GM12864 (cell line): Measurements from ENCODE around the gene NDUFS2.
"Not testable (repeated sequence)": the region's sequence is repeated elsewhere in the genome, so short reads cannot be mapped to it uniquely, and the experiment has no call there.

Source experiments
- DNase-seq: peaks from one replicate; pipeline ENCODE4 v3.0.0-alpha.2; 2011; ENCODE audit warnings: low read depth
- H3K4me3 ChIP-seq: 2 replicates; pipeline ENCODE4 v1.5.1; 2011; ENCODE audit warnings: mild to moderate bottlenecking, low read depth, low read length, control low read depth
- TF ChIP-seq, protein P1 (sequence below): IDR thresholded peaks from 2 replicates; pipeline ENCODE4 v1.5.1; 2011; ENCODE audit warnings: low read depth, mild to moderate bottlenecking, moderate library complexity, low read length, control low read depth, inconsistent platforms; ENCODE audit errors: missing control alignments

NDUFS2 gene

DNA sequence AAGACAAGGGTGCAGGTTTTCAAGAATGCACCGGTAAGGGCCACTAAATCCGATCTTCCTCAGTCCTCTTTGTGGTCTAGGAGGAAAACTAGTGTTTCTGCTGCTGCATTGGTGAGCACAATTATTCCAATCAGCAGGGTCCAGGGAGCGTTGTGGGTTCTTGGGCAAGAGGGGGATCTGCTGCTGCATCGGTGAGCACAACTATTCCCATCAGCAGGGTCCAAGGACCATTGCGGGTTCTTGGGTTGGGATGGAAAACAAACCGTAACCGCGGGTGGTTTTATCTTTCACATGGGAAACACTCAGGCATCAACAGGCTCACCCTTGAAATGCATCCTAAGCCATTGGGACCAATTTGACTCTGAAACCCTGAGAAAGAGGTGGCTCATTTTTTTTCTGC is 49.4 kb downstream of the NDUFS2 start:
- TF ChIP-seq, protein P1, sequence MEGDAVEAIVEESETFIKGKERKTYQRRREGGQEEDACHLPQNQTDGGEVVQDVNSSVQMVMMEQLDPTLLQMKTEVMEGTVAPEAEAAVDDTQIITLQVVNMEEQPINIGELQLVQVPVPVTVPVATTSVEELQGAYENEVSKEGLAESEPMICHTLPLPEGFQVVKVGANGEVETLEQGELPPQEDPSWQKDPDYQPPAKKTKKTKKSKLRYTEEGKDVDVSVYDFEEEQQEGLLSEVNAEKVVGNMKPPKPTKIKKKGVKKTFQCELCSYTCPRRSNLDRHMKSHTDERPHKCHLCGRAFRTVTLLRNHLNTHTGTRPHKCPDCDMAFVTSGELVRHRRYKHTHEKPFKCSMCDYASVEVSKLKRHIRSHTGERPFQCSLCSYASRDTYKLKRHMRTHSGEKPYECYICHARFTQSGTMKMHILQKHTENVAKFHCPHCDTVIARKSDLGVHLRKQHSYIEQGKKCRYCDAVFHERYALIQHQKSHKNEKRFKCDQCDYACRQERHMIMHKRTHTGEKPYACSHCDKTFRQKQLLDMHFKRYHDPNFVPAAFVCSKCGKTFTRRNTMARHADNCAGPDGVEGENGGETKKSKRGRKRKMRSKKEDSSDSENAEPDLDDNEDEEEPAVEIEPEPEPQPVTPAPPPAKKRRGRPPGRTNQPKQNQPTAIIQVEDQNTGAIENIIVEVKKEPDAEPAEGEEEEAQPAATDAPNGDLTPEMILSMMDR, result no peak
- H3K4me3 ChIP-seq, result no peak overlapping the region
- DNase-seq, result no peak

DNA sequence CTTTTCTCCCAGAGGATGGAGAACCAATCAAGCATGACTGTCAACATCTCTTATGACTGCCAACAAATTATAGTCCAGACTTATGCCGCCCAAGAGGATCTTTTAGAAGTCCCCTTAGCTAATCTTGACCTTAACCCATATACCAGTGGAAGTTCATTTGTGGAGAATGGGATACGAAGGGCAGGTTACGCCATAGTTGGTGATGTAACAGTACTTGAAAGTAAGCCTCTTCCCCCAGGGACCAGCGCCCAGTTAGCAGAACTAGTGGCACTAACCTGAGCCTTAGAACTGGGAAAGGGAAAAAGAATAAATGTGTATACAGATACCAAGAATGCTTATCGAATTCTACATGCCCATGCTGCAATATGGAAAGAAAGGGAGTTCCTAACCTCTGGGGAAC is 53.1 kb downstream of the NDUFS2 start:
- not testable (repeated sequence) for DNase-seq, H3K4me3 ChIP-seq

DNA sequence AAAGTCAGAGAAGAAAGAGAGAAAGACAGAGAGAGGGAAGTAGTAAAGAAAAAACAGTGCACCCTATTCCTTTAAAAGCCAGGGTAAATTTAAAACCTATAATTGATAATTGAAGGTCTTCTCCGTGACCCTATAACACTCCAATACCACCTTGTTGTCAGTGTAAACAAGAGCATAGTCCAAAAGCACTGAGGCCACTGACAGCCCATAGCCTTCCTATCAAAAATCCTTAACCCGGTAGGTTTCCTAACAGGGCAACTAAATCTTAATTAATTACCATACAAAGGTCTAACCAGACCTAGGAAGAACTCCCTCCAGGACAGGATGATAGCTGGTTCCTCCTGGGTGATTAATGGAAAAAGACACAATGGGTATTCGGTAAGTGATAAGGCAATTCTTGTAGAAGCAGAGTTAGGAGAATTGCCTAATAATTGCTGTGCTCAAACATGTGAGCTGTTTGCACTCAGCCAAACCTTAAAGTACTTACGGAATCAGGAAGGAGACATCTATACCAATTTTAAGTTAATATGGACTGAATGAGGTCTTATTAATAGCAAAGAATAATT is 53.9 kb downstream of the NDUFS2 start:
- DNase-seq, H3K4me3 ChIP-seq: not testable (repeated sequence)

DNA sequence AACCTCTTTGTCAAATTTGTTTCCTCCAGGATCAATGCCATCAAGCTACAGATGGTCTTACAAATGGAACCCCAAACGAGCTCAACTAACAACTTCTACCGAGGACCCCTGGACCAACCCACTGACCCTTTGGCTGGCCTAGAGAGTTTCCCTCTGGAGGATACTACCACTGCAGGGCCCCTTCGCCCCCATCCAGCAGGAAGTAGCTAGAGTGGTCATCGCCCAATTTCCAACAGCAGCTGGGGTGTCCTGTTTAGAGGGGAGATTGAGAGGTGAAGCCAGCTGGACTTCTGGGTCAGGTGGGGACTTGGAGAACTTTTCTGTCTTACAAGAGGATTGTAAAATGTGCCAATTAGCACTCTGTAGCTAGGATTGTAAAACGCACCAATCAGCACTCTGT is 54.9 kb downstream of the NDUFS2 start:
- H3K4me3 ChIP-seq, DNase-seq: not testable (repeated sequence)

DNA sequence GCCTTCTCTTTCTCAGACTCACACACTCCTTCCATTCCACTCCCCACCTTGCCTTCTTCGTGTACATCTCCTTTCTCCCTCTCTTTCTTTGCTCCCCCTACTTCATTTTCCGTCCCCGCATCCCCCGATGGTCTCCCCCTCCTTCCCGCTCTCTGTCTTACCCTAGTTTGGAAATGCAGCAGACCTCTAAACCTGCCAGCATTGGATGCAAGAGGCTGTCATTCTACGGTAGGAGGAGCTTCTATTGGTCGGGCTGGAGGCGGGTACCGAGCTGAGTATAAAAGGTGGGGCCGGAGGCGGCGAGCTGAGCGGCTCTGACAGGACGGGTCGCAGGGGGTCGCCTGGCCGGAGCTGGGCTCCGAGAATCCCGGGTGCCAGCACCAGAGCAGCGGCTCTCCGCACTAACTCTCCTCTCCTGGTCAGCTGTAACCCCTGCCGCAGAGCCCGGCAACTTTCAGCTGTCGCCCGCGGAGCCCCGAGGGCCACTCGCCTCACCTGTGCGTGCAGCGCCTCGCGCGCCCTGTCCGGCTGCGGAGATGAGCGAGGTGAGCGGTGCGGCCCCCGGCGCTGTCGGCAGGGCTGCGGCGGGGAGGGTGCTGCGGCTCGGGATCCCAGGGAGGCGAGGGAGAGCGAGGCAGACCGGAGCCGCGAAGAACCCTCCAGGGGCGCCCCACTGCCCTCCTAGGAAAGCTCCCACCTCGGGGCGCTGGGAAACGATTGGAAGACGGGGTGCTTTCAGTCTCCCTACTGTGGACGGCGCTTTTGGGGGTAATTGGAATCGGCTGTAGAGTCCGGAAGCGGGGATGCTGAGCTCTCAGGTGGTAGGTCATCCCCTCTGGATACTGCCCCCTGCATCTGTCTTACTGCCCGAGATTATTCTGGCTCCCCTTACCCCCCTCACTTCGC is 56.5 kb downstream of the NDUFS2 start, which contains the start of gene PCP4L1:
TSS of gene PCP4L1 (plus strand) at position 307 of the 906 bp plus-strand sequence. CDS start at position 537, 230 bp downstream.
- DNase-seq, result no peak
- TF ChIP-seq, protein P1, result no peak
- no peak within 1 kb of the TSS; the same call in 1 of the 2 replicates for H3K4me3 ChIP-seq

DNA sequence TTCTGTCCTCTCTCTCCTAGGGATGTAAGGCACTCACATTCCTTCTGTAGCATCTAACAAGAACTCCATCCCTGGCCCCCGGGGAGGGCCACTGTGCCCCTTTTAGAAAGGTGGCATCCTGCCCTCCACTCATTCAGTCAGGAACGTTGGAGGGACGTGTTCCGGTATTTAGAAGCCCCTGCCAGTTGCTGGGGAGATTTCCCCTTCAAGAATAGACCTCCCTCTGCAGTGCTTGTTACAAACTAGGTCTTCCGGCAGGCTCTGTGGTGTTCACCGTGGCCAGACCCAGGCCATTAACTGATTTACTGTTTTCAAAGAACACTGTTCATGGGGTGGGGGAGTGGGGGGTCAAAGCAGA is 57.2 kb downstream of the NDUFS2 start:
- H3K4me3 ChIP-seq, result no peak overlapping the region
- TF ChIP-seq, protein P1, result no peak
- no peak for DNase-seq

DNA sequence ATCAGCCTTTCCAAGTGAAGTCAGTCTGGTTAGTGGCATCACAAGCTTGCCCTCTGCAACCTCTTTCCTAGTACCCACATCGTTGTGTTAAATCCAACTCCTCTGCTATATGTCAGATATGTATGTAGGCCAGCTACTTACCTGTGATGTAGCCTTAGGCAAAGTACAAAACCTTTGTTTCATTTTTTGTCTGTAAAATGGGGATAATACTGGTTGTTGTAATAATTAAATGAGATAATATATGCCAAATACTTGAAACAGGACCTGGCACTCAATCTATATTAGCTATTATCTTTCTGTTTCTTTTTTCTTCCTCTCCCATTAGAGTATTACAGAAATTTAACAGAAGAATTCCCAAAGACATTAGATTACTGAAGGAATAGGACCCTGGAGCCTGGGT is 57.6 kb downstream of the NDUFS2 start:
- DNase-seq, result no peak
- no peak overlapping the region for H3K4me3 ChIP-seq
- TF ChIP-seq, protein P1, result no peak

DNA sequence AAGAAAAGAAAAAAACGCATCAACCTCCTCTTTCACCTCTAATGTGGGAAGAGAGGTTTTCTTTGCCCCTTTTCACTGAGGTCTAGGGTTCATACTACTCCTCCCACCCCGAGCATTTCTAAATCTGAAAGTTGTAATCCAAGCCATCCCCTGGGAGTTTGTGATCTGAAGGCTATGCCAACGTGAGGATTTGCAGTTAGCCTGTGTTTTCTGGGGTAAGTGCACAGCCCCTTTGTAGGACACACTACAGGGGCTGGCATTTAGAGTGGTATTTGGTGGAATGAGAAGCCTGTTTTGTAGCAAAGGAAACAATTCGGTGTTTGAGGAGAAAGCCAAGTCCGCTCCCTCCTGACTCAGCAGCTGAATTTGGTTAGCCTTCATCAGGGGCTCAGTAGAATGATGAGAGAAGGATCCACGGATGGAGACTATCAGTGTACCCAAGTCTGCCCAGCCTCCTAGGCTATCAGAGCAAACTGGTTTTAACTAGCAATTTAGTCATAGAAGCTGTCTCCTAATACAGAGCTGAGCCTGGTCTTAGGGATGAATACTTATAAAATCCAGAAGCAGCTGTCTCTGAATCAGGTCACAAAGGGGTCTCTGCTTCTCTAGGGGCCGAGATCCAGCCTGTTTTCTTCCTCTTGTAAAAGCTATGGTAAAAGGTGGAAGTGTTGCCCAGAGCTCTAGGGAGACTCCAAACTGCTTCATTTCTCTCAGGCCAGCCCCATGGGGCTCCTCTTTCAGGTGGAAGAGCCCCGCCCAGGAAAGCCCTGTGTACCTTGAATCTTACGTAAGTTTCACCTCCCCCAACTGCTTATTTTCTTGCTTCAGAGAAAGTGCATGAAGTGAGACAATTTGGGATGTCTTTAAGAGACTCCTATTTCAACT is 58.5 kb downstream of the NDUFS2 start:
- no peak overlapping the region for H3K4me3 ChIP-seq
- TF ChIP-seq, protein P1, result no peak
- DNase-seq, result no peak
